NCI-H2029 treated with DMSO at 0.1 percent for 48 hours (cell line): ENCODE data around the gene IL11RA.

Source experiments
- DNase-seq: peaks from one replicate; lab custom pipeline; 2025; lab: John Stamatoyannopoulos, UW

Gene IL11RA

DNA sequence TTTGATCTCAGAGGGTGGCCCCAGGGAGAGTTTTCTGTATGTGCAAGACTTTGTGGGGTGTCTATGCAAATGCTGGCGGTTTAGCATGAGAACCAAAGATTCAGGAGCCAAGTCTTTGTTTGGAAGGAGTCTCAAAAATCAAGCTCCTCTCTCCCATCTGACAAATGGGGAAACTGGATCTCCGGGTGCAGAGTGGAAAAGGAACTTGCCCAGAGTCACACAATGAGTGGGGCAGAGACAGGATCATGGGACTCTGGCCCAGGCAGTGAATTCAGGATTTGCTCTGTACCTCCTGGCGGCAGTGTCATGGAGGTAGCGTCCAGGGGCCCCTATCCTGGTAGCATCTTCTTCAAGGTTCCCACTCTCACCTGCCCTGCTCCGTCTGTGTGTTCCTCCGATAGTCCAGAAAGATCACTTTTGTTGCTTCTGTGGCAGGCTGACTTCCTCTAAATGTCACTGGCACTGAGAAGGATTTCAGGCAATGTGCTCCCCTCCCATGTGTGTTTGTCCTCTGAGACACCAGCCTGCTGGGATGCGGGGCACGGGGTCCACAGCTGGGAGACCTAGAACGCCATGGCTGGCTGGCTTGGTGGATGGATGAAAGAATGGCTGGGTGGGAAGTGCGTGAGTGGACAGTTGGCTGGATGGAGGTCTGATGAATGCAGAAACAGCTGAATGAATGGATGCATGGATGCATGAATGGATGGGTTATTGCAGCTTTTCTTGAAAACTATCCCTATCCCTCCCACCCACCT, 35.5 kb downstream of the IL11RA start:
- no peak for DNase-seq

DNA sequence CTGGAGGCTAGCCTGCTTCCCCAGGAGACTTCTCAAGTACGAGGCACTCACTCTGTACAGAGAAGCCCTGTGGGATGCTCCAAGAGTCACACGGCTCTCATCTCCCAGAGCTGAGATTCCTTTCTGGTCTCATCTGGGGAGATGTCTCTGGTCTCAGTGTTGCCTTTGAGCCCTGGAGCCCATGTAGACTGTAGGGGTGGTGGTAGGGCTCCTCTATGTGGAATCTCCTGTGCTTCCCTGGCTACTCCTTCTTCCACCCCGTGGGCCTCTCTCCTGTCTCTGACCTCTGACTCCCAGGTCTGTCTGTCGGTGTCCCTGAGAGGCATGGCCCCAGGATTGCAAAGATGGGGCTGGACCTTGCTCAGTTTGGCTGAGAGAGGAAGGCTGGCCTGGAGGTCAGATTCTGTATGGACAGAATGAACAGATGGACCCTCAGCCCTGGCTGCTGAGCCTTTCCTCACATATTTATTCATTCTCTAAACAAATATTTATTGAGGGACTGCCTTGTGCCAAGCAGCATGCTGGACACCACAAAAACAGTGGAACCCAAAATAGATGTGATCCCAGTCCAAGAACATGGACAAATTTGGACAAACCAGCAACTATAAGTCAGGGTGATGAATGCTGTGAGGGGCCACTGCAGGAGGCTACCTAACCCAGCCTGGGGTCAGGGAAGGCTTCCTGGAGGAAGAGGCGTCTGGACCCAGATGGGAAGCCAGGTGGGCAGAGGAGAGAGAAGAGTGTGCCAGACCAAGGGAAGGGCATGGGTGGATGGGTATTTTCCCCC, 36.5 kb downstream of the IL11RA start:
- DNase-seq: no peak

DNA sequence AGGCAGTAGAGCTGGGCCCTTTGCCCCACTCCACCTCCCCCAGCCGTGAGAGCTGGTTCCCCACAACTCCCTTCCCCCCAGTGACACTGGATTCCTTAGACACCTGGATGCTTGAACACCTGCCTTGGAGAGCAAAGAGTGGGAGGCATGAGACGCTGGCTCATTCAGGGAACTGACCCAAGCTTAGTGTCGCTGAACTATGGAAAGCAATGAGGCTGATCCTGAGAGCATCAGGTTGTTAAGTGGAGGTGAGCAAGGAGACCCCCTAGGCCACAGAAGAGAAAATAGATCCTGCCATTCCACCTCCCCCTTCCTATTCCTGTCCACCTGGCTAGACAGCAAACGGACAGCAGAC, 37.1 kb downstream of the IL11RA start:
- peak; percentile 42 for DNase-seq

DNA sequence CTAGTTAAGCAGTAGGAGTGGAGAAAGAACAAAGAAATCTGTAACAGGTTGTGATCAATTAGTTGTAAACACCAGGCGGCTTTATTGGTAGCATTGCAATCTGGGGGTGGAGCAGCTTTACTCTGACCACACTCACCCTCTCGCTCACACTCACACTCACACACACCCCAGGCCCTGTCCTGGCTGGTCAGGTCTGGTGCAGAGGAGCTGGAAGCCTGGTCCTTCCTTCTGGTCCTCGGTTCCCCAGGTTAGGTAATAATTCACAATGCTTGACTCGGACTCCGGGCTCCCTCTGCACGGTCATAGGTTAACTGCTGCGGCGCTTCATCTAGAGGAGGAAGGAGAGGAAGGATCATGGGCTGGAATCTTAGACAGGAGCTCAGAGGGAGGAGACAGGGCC, 37.5 kb downstream of the IL11RA start:
- no peak for DNase-seq

DNA sequence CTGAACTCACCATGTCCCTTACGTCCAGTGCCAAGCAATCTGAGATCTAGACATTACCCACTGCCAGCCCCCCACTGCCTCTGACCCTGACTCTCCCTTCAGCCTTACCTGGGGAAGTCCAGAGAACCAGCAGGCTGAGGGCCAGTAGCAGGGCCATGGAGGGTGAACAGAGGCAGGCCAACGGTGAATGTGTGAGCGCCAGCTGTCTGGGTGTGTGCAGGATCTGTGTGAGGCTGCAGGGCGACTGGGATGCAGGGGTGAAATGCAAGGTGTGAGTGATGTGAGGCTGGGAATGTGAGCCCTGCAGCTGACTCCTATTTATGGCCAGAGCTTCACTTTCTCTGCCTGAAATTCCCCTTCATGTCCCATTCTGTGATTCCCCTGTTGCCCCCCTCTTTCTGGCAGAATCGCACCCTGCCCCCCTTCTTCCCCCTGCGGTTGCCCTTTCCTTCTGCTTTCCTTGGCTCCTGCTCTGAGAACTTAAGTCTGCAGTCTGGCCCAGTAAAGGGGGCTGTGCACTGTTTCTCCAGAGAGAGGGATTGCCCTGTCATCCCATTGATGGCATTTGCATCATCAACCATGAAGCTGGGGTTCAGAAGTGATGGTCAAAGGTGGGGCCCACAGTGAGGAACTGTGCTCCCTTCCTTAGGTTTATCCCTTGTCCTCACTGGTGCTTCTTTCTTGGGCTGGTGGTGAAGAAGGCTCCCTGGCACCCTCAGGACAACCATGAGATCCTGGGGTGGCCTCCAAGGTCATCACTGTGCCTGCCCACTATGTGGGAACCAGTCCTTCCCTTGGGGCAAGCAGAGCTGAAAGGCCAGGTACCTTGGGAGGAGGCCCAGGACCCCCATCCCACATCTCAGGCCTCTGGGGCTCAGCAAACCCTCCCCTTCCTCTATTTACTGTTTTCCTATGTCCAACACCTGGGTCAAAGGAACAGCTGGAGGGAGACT, 39.3 kb downstream of the IL11RA start, which contains the start of gene CCL19:
Gene CCL19 (minus strand): TSS at position 294 of the 953 bp plus-strand sequence. CDS start 137 bp downstream, at position 157.
- DNase-seq: no peak

DNA sequence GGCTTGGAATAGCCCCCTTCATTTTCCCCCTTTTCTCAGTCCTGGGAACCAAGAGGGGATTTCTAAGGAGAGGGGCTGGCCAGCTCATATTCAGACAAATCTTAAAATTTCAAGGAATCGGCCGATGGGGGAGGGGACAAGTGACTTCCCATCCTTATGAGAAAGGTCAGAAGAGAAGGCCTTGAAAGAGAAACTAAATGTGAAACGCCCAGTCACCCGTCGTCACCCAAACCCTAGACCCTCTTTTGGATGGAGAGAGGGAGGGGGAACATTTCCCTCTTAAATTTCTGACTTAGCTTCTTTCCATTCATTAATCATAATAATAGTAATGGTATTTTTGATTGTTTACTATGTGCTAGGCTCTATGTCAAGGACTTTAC, 39.9 kb downstream of the IL11RA start:
- no peak for DNase-seq

DNA sequence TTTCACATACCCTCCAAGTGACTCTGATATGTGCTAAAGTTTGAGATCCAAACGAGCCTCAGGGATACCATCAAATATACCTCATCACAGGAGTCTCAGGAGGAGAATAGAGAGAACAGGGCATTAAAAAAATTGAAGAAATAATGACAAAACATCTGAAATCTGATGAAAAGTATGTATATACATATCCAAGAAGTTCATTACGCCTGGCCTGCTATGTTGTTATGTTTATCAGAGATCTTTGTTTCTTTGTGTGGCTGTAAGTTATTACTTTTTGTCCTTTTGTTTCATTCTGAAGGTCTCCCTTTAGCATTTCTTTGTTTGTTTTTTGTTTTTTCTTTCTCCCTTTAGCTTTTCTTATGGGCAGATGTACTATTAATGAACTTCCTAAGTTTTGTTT, 41.6 kb downstream of the IL11RA start:
- no peak for DNase-seq

DNA sequence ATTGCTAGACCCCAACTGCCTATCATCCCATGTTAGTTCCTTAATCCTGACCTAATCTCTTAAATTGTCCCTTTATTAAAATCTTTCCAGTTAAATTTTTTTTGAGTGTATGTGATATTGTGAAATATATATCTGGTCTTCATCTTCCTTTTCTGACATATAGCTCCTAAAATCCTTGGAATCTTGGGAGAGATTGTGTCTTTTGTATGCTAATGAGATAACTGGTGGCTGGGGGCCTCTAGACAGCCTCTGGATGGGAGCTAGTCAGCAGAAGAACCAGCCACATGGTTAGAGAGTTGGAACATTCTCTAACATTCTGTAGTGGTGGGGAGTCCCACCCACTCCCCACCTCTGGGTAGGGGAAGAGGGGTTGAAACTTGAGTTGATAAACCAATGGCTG, 42.8 kb downstream of the IL11RA start:
- DNase-seq: no peak

DNA sequence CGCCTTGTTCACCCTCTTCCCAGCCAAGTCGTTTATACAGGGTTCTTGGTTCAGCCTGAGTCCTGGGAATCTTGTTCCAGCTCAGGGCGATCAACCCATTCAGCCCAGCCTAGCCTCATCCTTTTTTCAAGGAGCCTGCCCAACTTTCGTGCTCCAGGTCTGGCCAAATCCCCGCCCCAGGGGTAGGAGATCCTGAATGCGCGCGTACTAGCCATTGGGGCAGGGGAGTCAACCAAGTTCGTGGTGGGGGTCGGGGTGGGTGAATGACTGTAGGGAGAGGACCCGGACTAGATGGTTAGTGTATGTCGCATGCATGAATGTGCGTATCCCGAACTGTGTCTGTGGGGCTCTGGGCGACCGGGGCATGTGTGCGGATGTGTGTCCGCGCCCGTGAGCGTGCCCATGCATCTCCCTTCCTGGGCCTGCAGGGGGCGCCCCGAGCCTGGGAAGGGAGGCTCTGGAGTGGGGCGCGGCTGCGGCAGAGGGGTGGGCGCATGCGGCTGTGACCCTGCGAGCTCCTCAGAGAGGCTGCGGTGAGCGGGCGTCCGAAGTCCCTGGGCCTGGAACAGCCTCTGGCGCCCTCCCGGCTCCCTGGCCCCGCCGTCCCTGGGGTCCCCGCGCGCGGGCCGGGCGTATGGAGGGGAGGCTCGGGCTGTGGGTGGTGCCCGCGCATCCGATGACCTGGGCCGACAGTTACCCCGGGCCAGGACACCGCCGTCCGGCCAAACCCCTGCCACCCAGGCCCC, 49.2 kb downstream of the IL11RA start:
- DNase-seq: peak; percentile 2

DNA sequence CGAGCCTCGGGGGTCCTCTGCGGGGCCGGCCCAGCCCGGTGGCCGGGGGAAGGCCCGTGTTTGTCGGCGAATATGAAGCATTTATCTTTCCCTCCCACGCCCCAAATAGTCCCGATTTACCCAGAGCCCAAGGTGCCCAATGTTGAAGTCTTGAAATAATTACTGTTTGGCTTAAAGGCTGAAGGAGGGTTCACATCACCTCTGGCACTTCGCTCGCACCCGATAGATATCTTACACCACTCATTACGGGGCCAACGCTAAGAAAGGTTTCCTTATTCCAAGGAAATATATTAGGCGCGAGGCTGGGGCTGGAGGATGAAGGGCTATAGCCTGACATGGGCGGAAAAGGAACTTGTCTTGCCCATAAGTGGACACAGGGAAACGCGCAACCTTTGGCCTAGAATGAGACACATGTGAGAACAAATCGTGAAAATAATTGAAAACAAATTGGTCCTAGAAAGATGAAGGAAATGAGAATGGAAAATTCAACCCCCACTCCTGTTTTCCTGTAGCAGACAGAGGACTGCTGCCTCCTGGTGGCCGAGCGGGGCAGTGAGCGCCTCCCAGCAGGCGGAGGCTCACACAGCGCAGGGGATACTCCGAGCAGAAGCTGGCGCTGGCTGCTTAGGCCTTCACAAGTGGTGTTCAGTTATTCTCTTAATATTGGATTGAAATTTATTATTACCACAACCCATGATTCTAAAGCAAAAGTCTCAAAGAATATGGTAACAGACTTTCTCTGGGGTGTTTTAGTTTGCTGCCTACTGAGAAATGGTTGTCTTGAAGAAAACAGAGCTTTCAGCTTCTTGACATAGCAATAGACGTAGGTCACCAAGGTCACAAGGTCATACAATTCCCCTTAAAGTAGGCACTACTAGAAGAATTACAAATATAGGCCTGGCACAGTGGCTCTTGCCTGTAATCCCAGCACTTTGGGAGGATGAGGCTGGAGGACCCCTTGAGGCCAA, 50.1 kb downstream of the IL11RA start:
- peak; percentile 42 for DNase-seq

DNA sequence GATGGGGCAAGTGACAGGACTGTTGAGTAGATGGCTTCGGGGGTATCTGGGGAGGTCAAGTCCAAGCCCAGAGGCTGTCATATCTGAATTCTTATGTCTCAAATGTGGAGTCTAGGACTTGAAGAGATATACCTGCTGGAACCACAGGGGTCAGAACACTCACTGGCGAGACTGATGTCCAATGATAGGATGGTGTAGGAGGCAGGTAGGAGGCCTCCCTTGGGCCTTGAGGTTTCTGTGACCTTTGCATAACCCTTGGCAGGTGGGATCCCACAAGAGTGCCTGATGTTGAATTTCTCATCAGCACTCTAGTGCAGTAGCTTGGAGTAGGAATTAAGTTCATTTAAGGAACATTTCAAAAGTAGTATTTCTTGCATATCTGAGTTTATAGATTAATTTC, 55.1 kb downstream of the IL11RA start:
- no peak for DNase-seq

DNA sequence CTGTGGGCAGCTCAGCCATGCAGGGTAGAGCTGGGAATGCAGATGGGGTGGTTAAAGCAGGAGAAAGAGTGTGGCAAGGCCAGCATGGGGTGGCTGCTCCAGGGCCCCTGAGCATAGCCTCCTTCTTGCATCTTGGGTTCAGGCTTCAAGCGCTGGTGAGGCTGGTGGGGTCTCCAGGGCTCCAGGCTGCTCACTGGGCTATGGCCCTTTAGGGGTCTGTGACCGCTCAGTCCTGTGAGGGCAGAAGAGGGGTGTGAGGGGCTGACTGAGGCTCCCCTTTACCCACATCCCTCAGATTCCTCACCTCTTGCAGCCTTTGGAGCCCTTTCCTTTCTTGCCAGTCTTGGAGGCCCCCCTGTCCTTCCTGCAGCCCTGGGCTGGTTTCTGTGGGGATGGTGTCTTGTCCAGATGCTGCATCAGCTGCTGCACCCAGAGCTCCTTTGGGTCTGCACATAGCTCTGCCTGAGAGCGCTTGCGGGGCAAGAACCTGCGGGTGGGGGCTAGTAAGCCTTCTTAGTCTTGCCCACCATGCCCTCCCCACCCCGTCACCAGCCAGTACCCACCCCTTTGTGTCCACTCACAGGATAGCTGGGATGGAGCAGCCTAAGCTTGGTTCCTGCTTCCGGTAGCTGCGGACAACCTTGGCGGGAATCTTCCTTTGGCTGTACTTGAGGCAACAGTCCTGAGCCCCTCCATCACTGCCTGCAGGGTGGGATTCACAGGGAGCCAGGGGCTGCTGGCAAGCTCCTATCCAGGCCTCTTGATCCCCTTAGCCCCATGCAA, 57.4 kb downstream of the IL11RA start:
- DNase-seq: no peak

DNA sequence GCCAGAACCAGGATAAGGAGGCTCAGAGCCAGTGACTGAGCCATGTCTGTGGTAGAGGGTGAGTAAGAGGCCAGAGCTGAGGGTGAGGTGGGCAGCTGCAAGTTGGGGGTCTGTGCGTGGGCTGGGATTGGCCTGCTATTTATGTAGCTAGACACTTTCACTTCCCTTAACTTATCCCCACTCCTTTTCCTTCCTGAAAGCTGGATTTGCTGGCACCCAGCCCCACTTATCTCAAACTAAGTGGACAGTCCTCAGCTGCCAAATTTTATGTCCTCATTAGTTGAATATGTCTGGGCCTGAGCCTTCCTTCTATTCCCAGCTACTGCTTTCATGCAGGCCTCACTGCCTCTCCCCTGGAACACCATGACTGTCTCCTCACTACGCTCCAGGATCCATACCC, 58.0 kb downstream of the IL11RA start, which contains the start of gene CCL21:
Gene CCL21 (minus strand): TSS at position 114 of the 400 bp plus-strand sequence. CDS start 70 bp downstream, at position 44.
- peak; percentile 2 for DNase-seq
